Stromal cell of bone marrow (primary cell): ENCODE results near the gene SEC24A.
"Not testable (repeated sequence)": the region's sequence is repeated elsewhere in the genome, so short reads cannot be mapped to it uniquely, and the experiment has no call there.

Source experiments
- DNase-seq: peaks from one replicate; pipeline ENCODE4 v3.0.0-alpha.2; 2012; ENCODE audit warnings: low read depth

Gene SEC24A

DNA sequence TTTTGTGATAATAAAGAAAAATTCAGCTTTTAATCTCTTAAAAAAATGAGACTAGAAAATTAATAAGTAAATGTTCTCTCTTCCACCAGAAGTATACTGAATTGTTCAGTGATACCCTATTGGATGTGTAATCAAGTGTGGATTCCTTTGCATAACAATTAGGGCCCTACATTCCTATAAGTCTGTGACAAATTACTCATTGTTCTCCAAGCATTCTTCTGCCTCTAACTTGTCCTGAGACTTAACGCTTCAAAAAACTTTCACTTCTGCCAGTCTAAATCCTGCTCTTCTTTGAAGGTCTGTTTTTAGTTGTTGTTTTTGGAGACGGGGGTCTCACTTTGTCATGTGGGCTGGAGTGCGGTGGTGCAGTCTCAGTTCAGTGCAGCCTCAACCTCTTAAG lies 100.8 kb downstream of the SEC24A start:
- DNase-seq = no peak

DNA sequence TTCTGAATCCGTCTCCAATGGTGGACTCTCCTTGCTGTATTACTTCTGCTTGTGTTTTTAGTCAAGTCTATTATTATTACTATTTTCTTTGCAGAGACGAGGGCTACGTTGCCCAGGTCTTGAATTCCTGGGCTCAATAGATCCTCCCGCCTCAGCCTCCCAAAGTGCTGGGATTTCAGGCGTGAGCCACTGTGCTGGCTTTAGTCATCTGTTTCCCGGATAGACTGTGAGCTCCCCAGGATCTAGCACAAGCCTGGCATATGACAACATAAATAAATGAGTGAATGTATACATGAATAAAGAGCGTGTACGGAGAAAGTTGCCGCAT lies 109.6 kb downstream of the SEC24A start:
- peak; percentile 6 for DNase-seq

DNA sequence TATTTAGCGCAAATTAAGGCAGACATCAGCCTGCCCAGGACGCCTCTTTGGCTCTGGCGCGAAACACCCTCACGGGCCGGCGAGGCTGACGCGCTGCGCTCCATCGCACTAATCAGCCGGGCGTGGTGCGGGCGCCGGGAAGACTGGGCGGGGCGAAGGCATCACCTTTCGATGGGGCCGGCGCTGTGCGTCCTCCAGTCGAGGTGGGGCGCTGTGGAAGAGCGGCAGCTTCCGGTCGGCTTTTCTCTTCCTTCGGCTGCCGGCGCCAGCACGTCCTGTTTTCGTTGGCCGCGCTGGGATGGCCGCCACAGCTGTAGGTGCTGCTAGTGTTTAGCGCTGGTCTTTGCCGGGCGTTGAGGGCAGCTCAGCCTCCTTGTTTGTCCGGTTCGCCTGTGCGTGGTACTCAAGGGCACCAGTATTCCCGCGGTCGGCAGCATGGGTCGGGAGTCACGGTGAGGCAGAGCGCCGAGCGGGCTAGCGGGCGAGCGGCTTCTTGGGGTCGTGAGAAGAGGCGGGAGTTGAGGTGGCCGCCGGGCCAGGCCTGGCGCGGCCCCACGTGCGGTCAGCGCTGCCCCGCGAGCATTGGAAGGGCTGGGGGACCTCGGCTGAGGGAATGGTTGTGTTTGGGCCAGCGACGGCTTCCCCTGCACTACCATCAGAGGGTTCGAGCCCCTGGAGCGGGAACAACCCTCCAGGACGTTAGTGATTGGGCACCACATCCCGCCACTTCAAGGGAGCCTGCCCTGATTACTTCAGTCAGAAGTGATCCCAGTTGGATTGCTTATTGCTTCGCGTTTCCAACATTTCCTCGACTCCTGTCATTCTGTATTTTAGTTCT lies 110.1 kb downstream of the SEC24A start, which contains the start of gene DDX46:
TSS of gene DDX46 (plus strand) at position 276 of the 838 bp plus-strand sequence. CDS start at position 436, 160 bp downstream.
- peak; percentile 86 for DNase-seq

- not testable (repeated sequence) for DNase-seq
Measured at GRCh38 chr5:134767528-134768291, 119.1 kb downstream of the SEC24A start.

DNA sequence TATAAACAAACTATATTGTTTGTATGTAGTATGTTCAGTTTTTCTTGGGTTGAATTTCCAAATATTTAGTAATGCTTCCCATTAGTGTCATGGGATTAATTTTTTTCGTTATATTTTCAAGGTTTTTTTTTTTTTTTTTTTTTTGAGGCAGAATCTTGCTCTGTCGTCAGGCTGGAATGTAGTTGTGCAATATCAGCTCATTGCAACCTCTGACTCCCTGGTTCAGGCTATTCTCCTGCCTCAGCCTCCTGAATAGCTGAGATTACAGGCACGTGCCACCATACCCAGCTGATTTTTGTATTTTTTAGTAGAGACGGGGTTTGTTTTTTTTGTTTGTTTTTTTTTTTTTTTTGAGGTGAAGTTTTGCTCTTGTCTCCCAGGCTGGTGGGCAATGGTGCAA lies 120.6 kb downstream of the SEC24A start:
- DNase-seq = peak; percentile 7

DNA sequence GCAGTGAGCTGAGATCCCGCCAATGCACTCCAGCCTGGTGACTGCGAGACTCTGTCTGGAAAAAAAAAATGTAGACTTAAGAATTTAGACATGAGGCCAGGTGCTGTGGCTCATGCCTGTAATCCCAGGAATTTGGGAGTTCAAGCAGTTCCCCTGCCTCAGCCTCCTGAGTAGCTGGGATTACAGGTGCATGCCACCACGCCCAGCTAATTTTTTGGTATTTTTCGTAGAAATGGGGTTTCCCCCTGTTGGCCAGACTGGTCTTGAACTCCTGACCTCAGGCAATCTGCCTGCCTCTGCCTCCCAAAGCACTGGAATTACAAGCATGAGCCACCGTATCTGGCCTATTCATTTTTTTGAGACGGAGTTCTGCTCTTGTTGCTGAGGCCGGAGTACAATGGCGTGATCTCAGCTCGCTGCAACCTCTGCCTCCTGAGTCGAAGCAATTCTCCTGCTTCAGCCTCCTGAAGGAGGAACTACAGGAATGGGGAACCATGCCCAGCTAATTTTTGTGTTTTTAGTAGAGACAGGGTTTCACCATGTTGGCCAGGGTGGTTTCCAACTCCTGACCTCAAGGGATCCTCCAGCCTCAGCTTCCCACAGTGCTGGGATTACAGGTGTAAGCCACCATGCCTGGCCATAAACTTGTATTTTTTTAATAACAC lies 124.0 kb downstream of the SEC24A start:
- no peak for DNase-seq

DNA sequence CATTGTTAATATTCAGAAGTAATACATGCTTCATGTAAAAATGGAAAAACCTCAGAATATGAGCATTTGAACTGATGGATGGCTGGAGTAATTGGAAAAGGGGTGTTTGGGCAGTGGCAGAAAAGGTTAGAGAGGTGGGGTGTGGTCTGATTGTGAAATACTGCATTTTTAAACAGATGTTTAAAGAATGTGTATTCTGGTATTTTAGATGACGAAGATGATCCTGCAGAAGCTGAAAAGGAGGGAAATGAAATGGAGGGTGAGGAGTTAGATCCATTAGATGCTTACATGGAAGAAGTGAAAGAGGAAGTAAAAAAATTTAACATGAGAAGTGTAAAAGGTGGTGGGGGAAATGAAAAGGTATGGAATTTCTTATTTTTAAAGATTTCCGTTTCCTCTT lies 128.8 kb downstream of the SEC24A start:
- no peak for DNase-seq
